Neural cell (in vitro differentiated cells): ENCODE results near the gene LPP.

Source experiments
- EP300 ChIP-seq: fragments of 450-650 bp; conservative IDR thresholded peaks from 2 replicates; pipeline ENCODE4 v1.6.1; 2014; ENCODE audit warnings: antibody characterized with exemption, mild to moderate bottlenecking, moderate library complexity; ENCODE audit not compliant: poor library complexity, severe bottlenecking
- RAD21 ChIP-seq: fragments of 450-650 bp; conservative IDR thresholded peaks from 2 replicates; pipeline ENCODE4 v1.6.1; 2014; ENCODE audit warnings: antibody characterized with exemption, mild to moderate bottlenecking, moderate library complexity
- TAF1 ChIP-seq: IDR thresholded peaks from 2 replicates; pipeline ENCODE4 v1.6.1; 2012; ENCODE audit warnings: low read depth

- TF ChIP-seq TAF1 (no peak), RAD21 (no peak), EP300 (no peak)
These were observed 130.7 kb downstream of the LPP start for GRCh38 chr3:188284455-188285212.
